HepG2 (cell line): ENCODE measurements around the gene ARFGAP2. TPM values are rescaled to one million over a fixed set of nuclear protein-coding genes. Genes with fewer than 3 reads are reported as not detected.

Experiments used
- BCL3 ChIP-seq: sonication (generic); formaldehyde crosslinking; IDR thresholded peaks from 2 replicates; pipeline ENCODE4 v1.5.1; 2020; ENCODE audit warnings: mild to moderate bottlenecking, missing genetic modification reagents, moderate library complexity
- GMEB1 ChIP-seq: sonication (generic); formaldehyde crosslinking; IDR thresholded peaks from 2 replicates; pipeline ENCODE4 v1.5.1; 2020; ENCODE audit warnings: missing genetic modification reagents, mild to moderate bottlenecking, borderline replicate concordance
- GZF1 ChIP-seq: sonication (generic); formaldehyde crosslinking; IDR thresholded peaks from 2 replicates; pipeline ENCODE4 v1.5.1; 2020; ENCODE audit warnings: mild to moderate bottlenecking, missing genetic modification reagents
- HHEX ChIP-seq: IDR thresholded peaks from 2 replicates; pipeline ENCODE4 v1.6.1; 2016; ENCODE audit warnings: control low read depth
- HNRNPH1 ChIP-seq: fragments of 200-400 bp; formaldehyde crosslinking; optimal IDR thresholded peaks from 2 replicates; pipeline ENCODE3; 2017; ENCODE audit warnings: mild to moderate bottlenecking, low read depth, low read length
- KDM5A ChIP-seq: fragments of 200-600 bp; sonication (generic); IDR thresholded peaks from 2 replicates; pipeline ENCODE4 v1.7.0; 2018; ENCODE audit warnings: antibody characterized with exemption, mild to moderate bottlenecking, low read length, borderline replicate concordance
- MLX ChIP-seq: IDR thresholded peaks from 2 replicates; pipeline ENCODE4 v1.6.1; 2016
- SMAD9 ChIP-seq: sonication (generic); formaldehyde crosslinking; IDR thresholded peaks from 2 replicates; pipeline ENCODE4 v1.5.1; 2020; ENCODE audit warnings: mild to moderate bottlenecking, missing genetic modification reagents
- SNAI1 ChIP-seq: sonication (generic); formaldehyde crosslinking; IDR thresholded peaks from 2 replicates; pipeline ENCODE4 v1.5.0; 2020; ENCODE audit warnings: mild to moderate bottlenecking, missing genetic modification reagents, borderline replicate concordance
- THRA ChIP-seq: sonication (generic); formaldehyde crosslinking; IDR thresholded peaks from 2 replicates; pipeline ENCODE4 v1.4.0; 2020; ENCODE audit warnings: missing genetic modification reagents, borderline replicate concordance
- ZNF124 ChIP-seq: sonication (generic); formaldehyde crosslinking; IDR thresholded peaks from 2 replicates; pipeline ENCODE4 v1.4.0; 2020; ENCODE audit warnings: missing genetic modification reagents
- ZNF337 ChIP-seq: sonication (generic); formaldehyde crosslinking; IDR thresholded peaks from 2 replicates; pipeline ENCODE4 v1.5.1; 2020; ENCODE audit warnings: missing genetic modification reagents, low read depth, mild to moderate bottlenecking, borderline replicate concordance
- ZNF407 ChIP-seq: sonication (generic); formaldehyde crosslinking; IDR thresholded peaks from one replicate; pipeline ENCODE4 v1.5.1; 2020; ENCODE audit warnings: mild to moderate bottlenecking, missing genetic modification reagents; ENCODE audit errors: not compliant biosample characterization
- ZNF576 ChIP-seq: sonication (generic); formaldehyde crosslinking; IDR thresholded peaks from 2 replicates; pipeline ENCODE4 v1.4.0; 2020; ENCODE audit warnings: mild to moderate bottlenecking, missing genetic modification reagents
- polyA plus RNA-seq, 8 experiments: library from polyadenylated mRNA; depleted of rRNA in 3 of 8; stranded (reverse) in 7 of 8; unstranded in 1 of 8; fragments of >200 nt; fragmentation: Illumina TruSeq in 4 of 8; extraction: Trizol in 4 of 8; gene quantifications; 2 replicates each; pipeline versions ENCODE4 v1.2.1 to v1.2.3, GENCODE V29; 2011 to 2016; ENCODE audit warnings: low read depth in 4 of 8, missing spikeins in 1 of 8, mixed read lengths in 1 of 8; ENCODE audit not compliant: insufficient read depth in 1 of 8
- total RNA-seq, 5 experiments: library from RNA; depleted of rRNA; stranded (reverse); fragments of >200 nt; fragmentation: Illumina TruSeq; extraction: Trizol; gene quantifications; 2 replicates each; pipeline ENCODE4 v1.2.3, GENCODE V29; 2016; ENCODE audit warnings: low read depth in 1 of 5

Gene ARFGAP2
- total and polyA plus RNA-seq, 2 of the 13 experiments (the other 11 are each of a cell fraction or from before 2014, with no cell fraction given), result 32.3 to 75.3 TPM

GRCh38 chr11:47178737-47179654 lies 2.3 kb upstream of the ARFGAP2 start (continued):
- no peak for TF ChIP-seq ZNF407 (CRISPR knock-in tag)
- TF ChIP-seq GMEB1 (CRISPR knock-in tag), result 0 out of 2 replicates have a peak, but pooled peaks have one; percentile 18
- no peak for TF ChIP-seq HNRNPH1
- TF ChIP-seq THRA (CRISPR knock-in tag), result no peak
- no peak for TF ChIP-seq KDM5A
- no peak for TF ChIP-seq ZNF337
- TF ChIP-seq SNAI1 (CRISPR knock-in tag), result no peak
- TF ChIP-seq GZF1, result no peak
- TF ChIP-seq SMAD9, result 0 out of 2 replicates have a peak, but pooled peaks have one; percentile 50
- TF ChIP-seq BCL3 (CRISPR knock-in tag), result 0 out of 2 replicates have a peak, but pooled peaks have one; percentile 42
- TF ChIP-seq ZNF124 (CRISPR knock-in tag), result no peak
- no peak for TF ChIP-seq MLX
- TF ChIP-seq HHEX (CRISPR knock-in tag), result no peak
- no peak for TF ChIP-seq ZNF576
